COR-L47 (cell line): Measurements from ENCODE around the gene HCFC1R1.
"Not testable (repeated sequence)": the region's sequence is repeated elsewhere in the genome, so short reads cannot be mapped to it uniquely, and the experiment has no call there.

Source experiments
- DNase-seq: peaks from one replicate; lab custom pipeline; 2025; lab: John Stamatoyannopoulos, UW

HCFC1R1 gene

GRCh38 chr16:3057181-3058138 is 33.7 kb upstream of the HCFC1R1 start:
- no peak for DNase-seq

GRCh38 chr16:3056336-3057180 is 32.8 kb upstream of the HCFC1R1 start:
- no peak for DNase-seq

- not testable (repeated sequence) for DNase-seq
Observed at GRCh38 chr16:3055734-3056115, 32.0 kb upstream of the HCFC1R1 start.

GRCh38 chr16:3054965-3055733 is 31.4 kb upstream of the HCFC1R1 start:
- no peak for DNase-seq

GRCh38 chr16:3053330-3053710 is 29.6 kb upstream of the HCFC1R1 start:
- not testable (repeated sequence) for DNase-seq

- not testable (repeated sequence) for DNase-seq
Observed at GRCh38 chr16:3052571-3053329, 29.0 kb upstream of the HCFC1R1 start.

GRCh38 chr16:3051494-3051893 is 27.8 kb upstream of the HCFC1R1 start:
- no peak for DNase-seq

GRCh38 chr16:3051009-3051408 is 27.3 kb upstream of the HCFC1R1 start:
- DNase-seq, result no peak

- DNase-seq, result no peak
Observed at GRCh38 chr16:3050487-3050886, 26.7 kb upstream of the HCFC1R1 start.

- DNase-seq, result no peak
Observed at GRCh38 chr16:3049921-3050481, 26.3 kb upstream of the HCFC1R1 start.

GRCh38 chr16:3047387-3047720 is 23.6 kb upstream of the HCFC1R1 start:
- DNase-seq, result no peak

GRCh38 chr16:3046641-3047386 is 23.1 kb upstream of the HCFC1R1 start:
- DNase-seq, result no peak

- no peak for DNase-seq
Observed at GRCh38 chr16:3045758-3046640, 22.3 kb upstream of the HCFC1R1 start, which contains the start of gene MMP25. MMP25 (plus strand) TSS chr16:3046561; CDS start chr16:3046918, 357 bp downstream.

- no peak for DNase-seq
Observed at GRCh38 chr16:3044708-3045107, 21.0 kb upstream of the HCFC1R1 start.

- no peak for DNase-seq
Observed at GRCh38 chr16:3042376-3042775, 18.6 kb upstream of the HCFC1R1 start.

GRCh38 chr16:3038896-3039295 is 15.2 kb upstream of the HCFC1R1 start:
- DNase-seq, result no peak

GRCh38 chr16:3038256-3038655 is 14.5 kb upstream of the HCFC1R1 start:
- DNase-seq, result no peak

GRCh38 chr16:3036726-3037315 is 13.1 kb upstream of the HCFC1R1 start, which contains the start of gene BICDL2:
BICDL2 (minus strand) TSS chr16:3036944; CDS start chr16:3035496, 1,448 bp downstream.
- DNase-seq, result no peak
